Subcutaneous abdominal adipose tissue (tissue), 5 donors: ENCODE measurements around the gene U2AF2.

ENCODE experiments used
- H3K27ac ChIP-seq: one replicate; pipeline ENCODE4 v1.7.0; 2013; ENCODE audit warnings: low read depth, mild to moderate bottlenecking, inconsistent platforms, low read length, moderate library complexity
- H3K27me3 ChIP-seq, 5 donors: one replicate each; pipeline ENCODE4 v1.7.0; 2013; ENCODE audit warnings: low read length in 5 of 5, inconsistent platforms in 1 of 5; ENCODE audit not compliant: control insufficient read depth in 5 of 5, insufficient read depth in 4 of 5
- H3K36me3 ChIP-seq, 5 donors: one replicate each; pipeline ENCODE4 v1.7.0; 2013; ENCODE audit warnings: low read length in 5 of 5; ENCODE audit not compliant: control insufficient read depth in 5 of 5, insufficient read depth in 5 of 5
- H3K4me1 ChIP-seq, 5 donors: one replicate each; pipeline ENCODE4 v1.7.0; 2013; ENCODE audit warnings: low read length in 5 of 5, mild to moderate bottlenecking in 3 of 5, moderate library complexity in 1 of 5; ENCODE audit not compliant: control insufficient read depth in 5 of 5, insufficient read depth in 5 of 5
- H3K4me3 ChIP-seq, 5 donors: one replicate each; pipeline ENCODE4 v1.7.0; 2013; ENCODE audit warnings: low read length in 5 of 5, low read depth in 1 of 5
- H3K9ac ChIP-seq, 5 donors: one replicate each; pipeline ENCODE4 v1.7.0; 2013; ENCODE audit warnings: low read length in 5 of 5, mild to moderate bottlenecking in 4 of 5, moderate library complexity in 3 of 5
- H3K9me3 ChIP-seq, 5 donors: one replicate each; pipeline ENCODE4 v1.7.0; 2013; ENCODE audit warnings: low read length in 5 of 5; ENCODE audit not compliant: control insufficient read depth in 5 of 5
- donor health status: healthy.
- donor health status: healthy.
- donor health status: healthy.
- donor health status: healthy.
- donor health status: healthy.

The U2AF2 gene

GRCh38 chr19:55613930-55614710 is 40.7 kb upstream of the U2AF2 start:
- no peak overlapping the region for H3K4me3 ChIP-seq
- H3K27ac ChIP-seq, result no peak overlapping the region
- H3K36me3 ChIP-seq, result peaks cover 0 to 54% (median 39%) of the 10 kb centered on the region in 5 donors
- peaks cover 0 to 26% (median 11%) of the 10 kb centered on the region in 5 donors for H3K4me1 ChIP-seq
- H3K9ac ChIP-seq, result no peak overlapping the region
- peaks cover 0 to 4% (median 0%) of the 10 kb centered on the region in 5 donors for H3K9me3 ChIP-seq
- no peaks in the 10 kb centered on the region for H3K27me3 ChIP-seq

GRCh38 chr19:55614711-55615542 is 39.9 kb upstream of the U2AF2 start:
- H3K27ac ChIP-seq, result no peak overlapping the region
- H3K36me3 ChIP-seq, result peaks cover 0 to 46% (median 33%) of the 10 kb centered on the region in 5 donors

GRCh38 chr19:55615543-55616394 is 39.1 kb upstream of the U2AF2 start:
- no peaks in the 10 kb centered on the region for H3K9me3 ChIP-seq
- H3K27me3 ChIP-seq, result no peaks in the 10 kb centered on the region
- no peak overlapping the region for H3K4me3 ChIP-seq
- H3K27ac ChIP-seq, result no peak overlapping the region
- peaks cover 0 to 30% (median 18%) of the 10 kb centered on the region in 5 donors for H3K4me1 ChIP-seq
- H3K9ac ChIP-seq, result no peak overlapping the region
- peaks cover 0 to 46% (median 31%) of the 10 kb centered on the region in 5 donors for H3K36me3 ChIP-seq

More at GRCh38 chr19:55614711-55615542, 39.9 kb upstream of the U2AF2 start:
- Histone ChIP-seq H3K9me3 (peaks cover 0 to 2% (median 0%) of the 10 kb centered on the region in 5 donors), H3K9ac (no peak overlapping the region), H3K27me3 (no peaks in the 10 kb centered on the region), H3K4me3 (no peak overlapping the region), H3K4me1 (peaks cover 0 to 30% (median 18%) of the 10 kb centered on the region in 5 donors)

- H3K9ac ChIP-seq, result no peak overlapping the region
- no peak overlapping the region for H3K4me3 ChIP-seq
- no peaks in the 10 kb centered on the region for H3K27me3 ChIP-seq
- no peaks in the 10 kb centered on the region for H3K9me3 ChIP-seq
- H3K4me1 ChIP-seq, result peaks cover 0 to 33% (median 18%) of the 10 kb centered on the region in 5 donors
- H3K36me3 ChIP-seq, result peaks cover 0 to 53% (median 32%) of the 10 kb centered on the region in 5 donors
- H3K27ac ChIP-seq, result no peak overlapping the region
Observed at GRCh38 chr19:55616395-55616875, 38.4 kb upstream of the U2AF2 start.

GRCh38 chr19:55617426-55617825 is 37.4 kb upstream of the U2AF2 start:
- no peak overlapping the region for H3K9ac ChIP-seq
- peaks cover 0 to 59% (median 32%) of the 10 kb centered on the region in 5 donors for H3K36me3 ChIP-seq
- peaks cover 0 to 31% (median 13%) of the 10 kb centered on the region in 5 donors for H3K4me1 ChIP-seq
- H3K27me3 ChIP-seq, result no peaks in the 10 kb centered on the region
- no peak overlapping the region for H3K27ac ChIP-seq
- no peak overlapping the region for H3K4me3 ChIP-seq
- no peaks in the 10 kb centered on the region for H3K9me3 ChIP-seq

- Histone ChIP-seq H3K27ac (no peak overlapping the region), H3K4me1 (peaks cover 0 to 27% (median 13%) of the 10 kb centered on the region in 5 donors), H3K27me3 (no peaks in the 10 kb centered on the region), H3K9me3 (no peaks in the 10 kb centered on the region), H3K9ac (no peak overlapping the region), H3K4me3 (no peak overlapping the region), H3K36me3 (peaks cover 0 to 59% (median 32%) of the 10 kb centered on the region in 5 donors)
Observed at GRCh38 chr19:55618426-55618825, 36.4 kb upstream of the U2AF2 start.

GRCh38 chr19:55619286-55619685 is 35.5 kb upstream of the U2AF2 start:
- Histone ChIP-seq H3K4me1 (peaks cover 0 to 33% (median 18%) of the 10 kb centered on the region in 5 donors), H3K27ac (no peak overlapping the region), H3K27me3 (no peaks in the 10 kb centered on the region), H3K9ac (no peak overlapping the region), H3K9me3 (no peaks in the 10 kb centered on the region), H3K4me3 (no peak overlapping the region), H3K36me3 (peaks cover 0 to 53% (median 29%) of the 10 kb centered on the region in 5 donors)

GRCh38 chr19:55620410-55621204 is 34.2 kb upstream of the U2AF2 start:
- peaks cover 0 to 42% (median 19%) of the 10 kb centered on the region in 5 donors for H3K36me3 ChIP-seq
- H3K27ac ChIP-seq, result no peak overlapping the region
- H3K4me3 ChIP-seq, result no peak overlapping the region
- no peak overlapping the region for H3K9ac ChIP-seq
- no peaks in the 10 kb centered on the region for H3K9me3 ChIP-seq
- H3K27me3 ChIP-seq, result no peaks in the 10 kb centered on the region
- H3K4me1 ChIP-seq, result peaks cover 0 to 40% (median 24%) of the 10 kb centered on the region in 5 donors

GRCh38 chr19:55621205-55621672 is 33.6 kb upstream of the U2AF2 start:
- Histone ChIP-seq H3K9me3 (no peaks in the 10 kb centered on the region), H3K4me1 (peaks cover 0 to 40% (median 24%) of the 10 kb centered on the region in 5 donors), H3K9ac (no peak overlapping the region), H3K27ac (no peak overlapping the region), H3K36me3 (peaks cover 0 to 35% (median 15%) of the 10 kb centered on the region in 5 donors), H3K4me3 (no peak overlapping the region), H3K27me3 (no peaks in the 10 kb centered on the region)
